Body of pancreas (tissue), 4 donors: ENCODE results near the gene PPARGC1A.

ENCODE experiments used
- POLR2A ChIP-seq, 3 donors: fragments of 450-650 bp; IDR thresholded peaks; one replicate each; pipeline ENCODE4 v1.6.1; 2016; ENCODE audit warnings: antibody characterized with exemption in 3 of 3, mild to moderate bottlenecking in 2 of 3
- TF ChIP-seq, protein P1 (sequence below), 7 experiments: fragments of 450-650 bp in 4 of 7; fragments of 200-600 bp in 3 of 7; sonication (generic) in 3 of 7; IDR thresholded peaks; one replicate each; pipeline ENCODE4 v1.5.1; 2016 to 2019; ENCODE audit warnings: antibody characterized with exemption in 7 of 7

DNA sequence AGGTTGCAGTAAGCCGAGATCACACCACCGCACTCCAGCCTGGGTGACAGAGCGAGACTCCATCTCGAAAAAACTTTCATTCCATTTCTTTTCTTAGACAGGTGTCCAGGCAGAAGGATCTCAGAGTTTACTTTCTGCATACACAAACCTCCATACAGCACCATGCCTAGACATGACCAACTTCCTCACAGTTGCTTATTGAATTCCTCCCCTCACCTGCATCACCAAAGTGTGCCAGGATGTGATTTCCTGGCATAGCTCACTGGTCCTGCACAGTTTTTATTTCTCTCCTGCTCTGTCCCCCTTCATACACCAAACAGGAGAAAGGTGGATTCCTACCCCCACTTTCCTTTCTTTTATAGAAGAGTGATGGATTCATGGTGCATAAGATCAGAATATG lies 34.7 kb upstream of the PPARGC1A start:
- TF ChIP-seq, protein P1, sequence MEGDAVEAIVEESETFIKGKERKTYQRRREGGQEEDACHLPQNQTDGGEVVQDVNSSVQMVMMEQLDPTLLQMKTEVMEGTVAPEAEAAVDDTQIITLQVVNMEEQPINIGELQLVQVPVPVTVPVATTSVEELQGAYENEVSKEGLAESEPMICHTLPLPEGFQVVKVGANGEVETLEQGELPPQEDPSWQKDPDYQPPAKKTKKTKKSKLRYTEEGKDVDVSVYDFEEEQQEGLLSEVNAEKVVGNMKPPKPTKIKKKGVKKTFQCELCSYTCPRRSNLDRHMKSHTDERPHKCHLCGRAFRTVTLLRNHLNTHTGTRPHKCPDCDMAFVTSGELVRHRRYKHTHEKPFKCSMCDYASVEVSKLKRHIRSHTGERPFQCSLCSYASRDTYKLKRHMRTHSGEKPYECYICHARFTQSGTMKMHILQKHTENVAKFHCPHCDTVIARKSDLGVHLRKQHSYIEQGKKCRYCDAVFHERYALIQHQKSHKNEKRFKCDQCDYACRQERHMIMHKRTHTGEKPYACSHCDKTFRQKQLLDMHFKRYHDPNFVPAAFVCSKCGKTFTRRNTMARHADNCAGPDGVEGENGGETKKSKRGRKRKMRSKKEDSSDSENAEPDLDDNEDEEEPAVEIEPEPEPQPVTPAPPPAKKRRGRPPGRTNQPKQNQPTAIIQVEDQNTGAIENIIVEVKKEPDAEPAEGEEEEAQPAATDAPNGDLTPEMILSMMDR (IDR thresholded peaks at IDR 0.05): no peak
- no peak for TF ChIP-seq POLR2A (IDR thresholded peaks at IDR 0.05)
